Measurements from ENCODE around the gene FABP6. TPM values are rescaled to one million over a fixed set of nuclear protein-coding genes. Genes with fewer than 3 reads are reported as not detected.

Gene FABP6
- total RNA-seq, 1 donor from 2014 or later = 1.6 TPM

DNA sequence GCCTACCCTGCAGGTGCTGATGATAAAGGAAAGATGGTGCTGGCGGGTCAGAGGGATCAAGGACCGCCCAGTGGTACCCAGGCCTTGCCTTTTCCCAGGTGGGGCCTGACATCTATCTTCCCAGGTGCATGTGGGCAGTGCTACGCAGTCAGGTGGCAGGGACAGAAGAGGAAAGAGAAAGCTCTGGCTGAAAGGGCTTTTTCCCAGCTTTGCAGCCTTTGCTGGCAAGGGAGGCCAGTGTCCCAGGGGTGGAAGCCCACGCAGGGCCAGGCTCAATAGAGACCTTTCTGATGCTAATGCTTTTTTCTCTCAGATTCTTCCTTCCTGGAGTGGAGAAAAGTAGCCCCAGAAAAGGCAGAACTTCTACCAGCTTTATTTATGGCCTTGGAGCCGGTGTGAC is 36.7 kb downstream of the FABP6 start:
- DNase-seq = no peak
- no peak overlapping the region for H3K4me3 ChIP-seq
- no peaks in the 10 kb centered on the region for H3K9me3 ChIP-seq (replicated peaks)
- no peak overlapping the region for H3K27ac ChIP-seq (replicated peaks)
- intact Hi-C loops (cut with micrococcal nuclease) = no loop called here
- peaks cover 58% of the 10 kb centered on the region for H3K4me1 ChIP-seq
- no peaks in the 10 kb centered on the region for H3K36me3 ChIP-seq
- TF ChIP-seq, protein P1, sequence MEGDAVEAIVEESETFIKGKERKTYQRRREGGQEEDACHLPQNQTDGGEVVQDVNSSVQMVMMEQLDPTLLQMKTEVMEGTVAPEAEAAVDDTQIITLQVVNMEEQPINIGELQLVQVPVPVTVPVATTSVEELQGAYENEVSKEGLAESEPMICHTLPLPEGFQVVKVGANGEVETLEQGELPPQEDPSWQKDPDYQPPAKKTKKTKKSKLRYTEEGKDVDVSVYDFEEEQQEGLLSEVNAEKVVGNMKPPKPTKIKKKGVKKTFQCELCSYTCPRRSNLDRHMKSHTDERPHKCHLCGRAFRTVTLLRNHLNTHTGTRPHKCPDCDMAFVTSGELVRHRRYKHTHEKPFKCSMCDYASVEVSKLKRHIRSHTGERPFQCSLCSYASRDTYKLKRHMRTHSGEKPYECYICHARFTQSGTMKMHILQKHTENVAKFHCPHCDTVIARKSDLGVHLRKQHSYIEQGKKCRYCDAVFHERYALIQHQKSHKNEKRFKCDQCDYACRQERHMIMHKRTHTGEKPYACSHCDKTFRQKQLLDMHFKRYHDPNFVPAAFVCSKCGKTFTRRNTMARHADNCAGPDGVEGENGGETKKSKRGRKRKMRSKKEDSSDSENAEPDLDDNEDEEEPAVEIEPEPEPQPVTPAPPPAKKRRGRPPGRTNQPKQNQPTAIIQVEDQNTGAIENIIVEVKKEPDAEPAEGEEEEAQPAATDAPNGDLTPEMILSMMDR (IDR thresholded peaks at IDR 0.05; ENCODE audit: borderline replicate concordance) = no peak
- H3K27me3 ChIP-seq (ENCODE audit: low read depth) = no peaks in the 10 kb centered on the region

DNA sequence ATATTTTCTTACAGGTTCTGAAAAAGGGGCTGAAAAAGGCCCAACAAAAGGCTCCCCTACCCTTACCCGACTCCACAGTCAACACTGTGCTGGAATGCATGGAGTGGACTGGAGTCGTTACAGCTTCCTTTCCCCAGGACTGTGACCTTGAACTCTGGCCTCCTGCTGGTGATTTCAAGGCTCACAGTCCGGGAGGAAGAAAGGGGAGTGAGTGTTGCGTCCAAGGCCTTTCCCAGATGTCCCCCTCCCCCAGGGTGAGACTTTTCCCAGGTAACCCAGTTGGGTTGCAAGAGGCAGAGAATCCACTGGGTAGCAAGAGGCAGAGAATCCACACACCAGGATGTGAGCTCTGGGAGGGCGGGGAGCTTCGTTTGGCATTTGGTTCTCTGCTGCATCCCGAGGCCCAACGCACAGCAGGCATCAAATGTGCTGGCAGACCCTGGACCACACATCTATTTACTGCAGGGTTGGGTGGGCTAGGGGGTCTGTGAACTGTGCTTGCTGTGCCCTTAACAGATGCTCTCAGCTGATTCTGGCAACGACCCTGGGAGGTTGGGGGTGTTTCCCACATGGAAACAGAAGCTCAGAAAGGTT is 37.5 kb downstream of the FABP6 start:
- no peak for DNase-seq
- Histone ChIP-seq H3K27me3 (ENCODE audit: low read depth) (no peaks in the 10 kb centered on the region), H3K4me3 (no peak overlapping the region), H3K4me1 (peaks cover 58% of the 10 kb centered on the region), H3K27ac (replicated peaks) (no peak overlapping the region), H3K9me3 (replicated peaks) (no peaks in the 10 kb centered on the region), H3K36me3 (no peaks in the 10 kb centered on the region)
- TF ChIP-seq, protein P1 (IDR thresholded peaks at IDR 0.05; ENCODE audit: borderline replicate concordance) = no peak
- intact Hi-C loops (cut with micrococcal nuclease) = no loop called here

DNA sequence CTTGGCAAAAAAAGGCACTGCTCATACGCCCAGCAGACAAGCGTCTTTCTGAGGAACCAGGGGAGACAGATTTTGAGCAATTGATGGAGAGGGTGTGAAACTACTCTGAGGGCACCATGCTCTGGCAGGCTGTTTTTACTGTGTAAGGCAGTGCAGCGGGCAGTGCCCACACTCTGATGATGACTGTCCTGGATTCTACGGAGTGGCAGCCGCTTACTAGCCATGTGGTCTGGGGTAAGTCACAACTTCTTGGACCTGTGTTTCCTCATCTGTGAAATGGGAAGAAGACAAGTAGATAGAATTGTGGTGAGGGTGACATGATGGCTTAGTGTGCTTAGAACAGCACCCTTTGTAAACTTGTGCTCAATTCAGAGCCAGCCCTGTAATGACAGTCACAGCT is 38.8 kb downstream of the FABP6 start:
- DNase-seq = no peak
- Histone ChIP-seq H3K27ac (replicated peaks) (peak overlapping the region; percentile 79), H3K36me3 (no peaks in the 10 kb centered on the region), H3K4me1 (peaks cover 50% of the 10 kb centered on the region), H3K27me3 (ENCODE audit: low read depth) (no peaks in the 10 kb centered on the region), H3K9me3 (replicated peaks) (no peaks in the 10 kb centered on the region), H3K4me3 (no peak overlapping the region)
- intact Hi-C loops (cut with micrococcal nuclease) = no loop called here
- TF ChIP-seq, protein P1 (IDR thresholded peaks at IDR 0.05; ENCODE audit: borderline replicate concordance) = no peak

DNA sequence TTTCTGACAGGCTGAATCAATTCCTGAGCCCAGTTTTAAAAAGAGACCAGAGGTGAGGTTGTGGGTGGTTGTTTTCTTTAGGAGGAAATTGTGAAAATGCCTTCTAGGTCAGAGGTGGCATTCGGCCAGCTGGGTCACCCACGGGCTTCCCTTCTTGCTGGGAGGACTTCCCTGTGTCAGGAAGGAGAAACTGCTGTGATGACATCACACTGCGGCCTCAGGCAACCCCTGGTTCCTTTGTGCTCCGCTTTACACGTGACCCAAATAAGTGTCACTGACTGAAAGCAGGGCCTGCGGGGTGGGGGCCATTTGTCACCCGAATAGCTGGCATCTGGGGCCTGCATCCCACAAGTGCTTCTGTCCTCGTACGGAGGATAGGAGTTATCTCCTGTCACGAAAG is 39.7 kb downstream of the FABP6 start:
- H3K9me3 ChIP-seq (replicated peaks) = no peaks in the 10 kb centered on the region
- H3K36me3 ChIP-seq = no peaks in the 10 kb centered on the region
- intact Hi-C loops (cut with micrococcal nuclease) = no loop called here
- peak overlapping the region; percentile 40 for H3K4me3 ChIP-seq
- peak; percentile 90 for DNase-seq
- TF ChIP-seq, protein P1 (IDR thresholded peaks at IDR 0.05; ENCODE audit: borderline replicate concordance) = no peak
- H3K4me1 ChIP-seq = peaks cover 45% of the 10 kb centered on the region
- H3K27me3 ChIP-seq (ENCODE audit: low read depth) = no peaks in the 10 kb centered on the region
- H3K27ac ChIP-seq (replicated peaks) = peak overlapping the region; percentile 79

DNA sequence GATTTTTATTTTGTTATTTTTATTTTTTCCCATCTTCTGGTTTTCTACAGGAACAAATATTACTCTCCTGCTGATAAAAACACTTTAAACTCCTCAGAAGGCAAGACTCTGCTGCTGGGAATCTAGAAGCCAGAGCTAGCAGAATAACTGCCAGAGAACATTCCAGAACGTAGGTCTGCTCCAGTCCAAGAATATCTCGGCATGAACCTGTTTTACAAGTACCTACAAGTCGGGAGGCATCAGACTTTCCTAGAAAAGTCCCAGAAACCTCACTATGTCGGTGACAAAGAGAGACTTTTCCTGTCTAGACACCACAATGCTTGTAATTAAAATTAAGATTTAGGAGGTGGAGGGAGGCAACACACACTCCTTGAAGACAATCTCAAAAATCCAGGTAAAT is 41.4 kb downstream of the FABP6 start:
- no peak overlapping the region for H3K4me3 ChIP-seq
- DNase-seq = no peak
- no peaks in the 10 kb centered on the region for H3K27me3 ChIP-seq (ENCODE audit: low read depth)
- TF ChIP-seq, protein P1 (IDR thresholded peaks at IDR 0.05; ENCODE audit: borderline replicate concordance) = no peak
- H3K27ac ChIP-seq (replicated peaks) = peak overlapping the region; percentile 79
- H3K4me1 ChIP-seq = peaks cover 45% of the 10 kb centered on the region
- no peaks in the 10 kb centered on the region for H3K36me3 ChIP-seq
- no peaks in the 10 kb centered on the region for H3K9me3 ChIP-seq (replicated peaks)
- intact Hi-C loops (cut with micrococcal nuclease) = no loop called here

All from left ventricle myocardium inferior (tissue), 1 donor.